ENCODE data around the gene MOB3A. TPM values are rescaled to one million over a fixed set of nuclear protein-coding genes. Genes with fewer than 3 reads are reported as not detected.
A peak's percentile ranks its signal among the peaks of the same experiment; 100 is the strongest.

MOB3A gene
- total and polyA plus RNA-seq, 4 donors, result 3.4 to 8.7 (median 6.5) TPM

DNA sequence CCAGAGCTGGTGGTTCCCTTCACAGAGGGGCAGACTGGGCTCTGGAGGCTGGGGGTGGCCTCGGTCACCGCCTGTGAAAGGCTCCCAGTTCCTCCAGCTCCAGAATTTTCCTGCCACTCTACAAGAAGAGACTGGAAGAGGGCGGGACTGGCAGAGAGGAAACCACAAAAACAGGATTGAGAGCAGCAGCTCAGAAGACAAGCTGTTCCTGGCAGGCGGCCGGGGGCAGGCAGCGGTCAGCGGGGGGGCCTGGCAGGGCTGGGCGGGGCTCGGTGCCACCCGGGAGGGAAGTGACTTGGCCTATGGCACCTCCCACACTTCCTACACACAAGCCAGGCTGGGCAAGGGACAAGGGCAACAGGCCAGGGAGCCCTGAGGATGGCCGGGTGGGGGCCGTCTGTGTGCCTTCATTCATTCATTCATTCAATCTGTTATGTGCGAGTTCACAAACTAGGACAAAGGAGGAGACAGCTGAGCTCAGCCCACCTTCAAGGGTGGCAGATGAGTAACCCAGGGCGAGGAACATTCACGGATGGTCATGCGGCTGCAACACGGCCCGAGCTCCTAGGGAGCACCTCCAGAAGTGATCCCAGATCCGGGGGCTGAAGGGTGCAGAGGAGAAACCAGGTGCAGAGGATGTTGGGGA lies 63.7 kb downstream of the MOB3A start:
- WGBS, result 4% methylated on average over 19 of the region's 19 CpGs
- peaks cover 3 to 25% (median 16%) of the 10 kb centered on the region in 4 donors for H3K4me1 ChIP-seq (ENCODE audit: control insufficient read depth in 4 of 4, insufficient read depth in 4 of 4, low read length in 3 of 4)

More for the DNA sequence above, 63.7 kb downstream of the MOB3A start:
- H3K4me3 ChIP-seq (ENCODE audit: low read depth in 1 of 3, low read length in 3 of 3), result no peak overlapping the region
- H3K9me3 ChIP-seq (ENCODE audit: control insufficient read depth in 4 of 4, low read length in 3 of 4), result peaks cover 0 to 9% (median 2%) of the 10 kb centered on the region in 4 donors
- peak; percentile 41 for TF ChIP-seq HNF4G (IDR thresholded peaks at IDR 0.05)
- TF ChIP-seq, protein P1, sequence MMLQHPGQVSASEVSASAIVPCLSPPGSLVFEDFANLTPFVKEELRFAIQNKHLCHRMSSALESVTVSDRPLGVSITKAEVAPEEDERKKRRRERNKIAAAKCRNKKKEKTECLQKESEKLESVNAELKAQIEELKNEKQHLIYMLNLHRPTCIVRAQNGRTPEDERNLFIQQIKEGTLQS (IDR thresholded peaks at IDR 0.05), result no peak
- TF ChIP-seq YY1 (IDR thresholded peaks at IDR 0.05), result peak; percentile 77
- peak; percentile 29 to 58 for TF ChIP-seq RAD21 (IDR thresholded peaks at IDR 0.05)
- peak in 1 of 2 donors; percentile 69 for TF ChIP-seq GABPA (IDR thresholded peaks at IDR 0.05 in 1 of 2, conservative IDR thresholded peaks at IDR 0.05 in 1 of 2)
- TF ChIP-seq TAF1 (conservative IDR thresholded peaks at IDR 0.05), result peak; percentile 31
- peak in 1 of 2 donors; percentile 57 for TF ChIP-seq EGR1 (IDR thresholded peaks at IDR 0.05; ENCODE audit: low read depth in 2 of 2)
- TF ChIP-seq, protein P2, sequence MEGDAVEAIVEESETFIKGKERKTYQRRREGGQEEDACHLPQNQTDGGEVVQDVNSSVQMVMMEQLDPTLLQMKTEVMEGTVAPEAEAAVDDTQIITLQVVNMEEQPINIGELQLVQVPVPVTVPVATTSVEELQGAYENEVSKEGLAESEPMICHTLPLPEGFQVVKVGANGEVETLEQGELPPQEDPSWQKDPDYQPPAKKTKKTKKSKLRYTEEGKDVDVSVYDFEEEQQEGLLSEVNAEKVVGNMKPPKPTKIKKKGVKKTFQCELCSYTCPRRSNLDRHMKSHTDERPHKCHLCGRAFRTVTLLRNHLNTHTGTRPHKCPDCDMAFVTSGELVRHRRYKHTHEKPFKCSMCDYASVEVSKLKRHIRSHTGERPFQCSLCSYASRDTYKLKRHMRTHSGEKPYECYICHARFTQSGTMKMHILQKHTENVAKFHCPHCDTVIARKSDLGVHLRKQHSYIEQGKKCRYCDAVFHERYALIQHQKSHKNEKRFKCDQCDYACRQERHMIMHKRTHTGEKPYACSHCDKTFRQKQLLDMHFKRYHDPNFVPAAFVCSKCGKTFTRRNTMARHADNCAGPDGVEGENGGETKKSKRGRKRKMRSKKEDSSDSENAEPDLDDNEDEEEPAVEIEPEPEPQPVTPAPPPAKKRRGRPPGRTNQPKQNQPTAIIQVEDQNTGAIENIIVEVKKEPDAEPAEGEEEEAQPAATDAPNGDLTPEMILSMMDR (IDR thresholded peaks at IDR 0.05; ENCODE audit: low read depth, low read length, missing input control), result no peak
- TF ChIP-seq SP1 (IDR thresholded peaks at IDR 0.05), result peak; percentile 99
- TF ChIP-seq HNF4A (conservative IDR thresholded peaks at IDR 0.05), result peak; percentile 69 to 71
- TF ChIP-seq NR2F2 (IDR thresholded peaks at IDR 0.05), result peak; percentile 79
- peak; percentile 82 for TF ChIP-seq MAX (IDR thresholded peaks at IDR 0.05)
- TF ChIP-seq REST (IDR thresholded peaks at IDR 0.05), result peak; percentile 92
- TF ChIP-seq FOXA1 (IDR thresholded peaks at IDR 0.05), result peak; percentile 78
- peak; percentile 18 to 69 for TF ChIP-seq JUND (IDR thresholded peaks at IDR 0.05)
- TF ChIP-seq, protein P3, sequence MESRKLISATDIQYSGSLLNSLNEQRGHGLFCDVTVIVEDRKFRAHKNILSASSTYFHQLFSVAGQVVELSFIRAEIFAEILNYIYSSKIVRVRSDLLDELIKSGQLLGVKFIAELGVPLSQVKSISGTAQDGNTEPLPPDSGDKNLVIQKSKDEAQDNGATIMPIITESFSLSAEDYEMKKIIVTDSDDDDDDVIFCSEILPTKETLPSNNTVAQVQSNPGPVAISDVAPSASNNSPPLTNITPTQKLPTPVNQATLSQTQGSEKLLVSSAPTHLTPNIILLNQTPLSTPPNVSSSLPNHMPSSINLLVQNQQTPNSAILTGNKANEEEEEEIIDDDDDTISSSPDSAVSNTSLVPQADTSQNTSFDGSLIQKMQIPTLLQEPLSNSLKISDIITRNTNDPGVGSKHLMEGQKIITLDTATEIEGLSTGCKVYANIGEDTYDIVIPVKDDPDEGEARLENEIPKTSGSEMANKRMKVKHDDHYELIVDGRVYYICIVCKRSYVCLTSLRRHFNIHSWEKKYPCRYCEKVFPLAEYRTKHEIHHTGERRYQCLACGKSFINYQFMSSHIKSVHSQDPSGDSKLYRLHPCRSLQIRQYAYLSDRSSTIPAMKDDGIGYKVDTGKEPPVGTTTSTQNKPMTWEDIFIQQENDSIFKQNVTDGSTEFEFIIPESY (IDR thresholded peaks at IDR 0.05), result peak; percentile 75
- TF ChIP-seq FOXA2 (IDR thresholded peaks at IDR 0.05), result peak; percentile 57
- peak; percentile 93 for TF ChIP-seq RXRA (IDR thresholded peaks at IDR 0.05)
- no peaks in the 10 kb centered on the region for H3K27me3 ChIP-seq (ENCODE audit: control insufficient read depth in 4 of 4, insufficient read depth in 4 of 4, low read length in 3 of 4)
- H3K27ac ChIP-seq (ENCODE audit: low read depth in 1 of 2, low read length in 2 of 2), result peak overlapping the region; percentile 92 to 99
- peaks cover 0 to under 1% (median 0%) of the 10 kb centered on the region in 4 donors for H3K36me3 ChIP-seq (ENCODE audit: control insufficient read depth in 4 of 4, insufficient read depth in 3 of 4, low read depth in 1 of 4, low read length in 3 of 4)
- DNase-seq (ENCODE audit: low spot score), result no peak
- H3K9ac ChIP-seq (ENCODE audit: low read depth in 1 of 2, low read length in 2 of 2), result peak overlapping the region; percentile 36 to 90
